Lung (tissue), 12 donors: ENCODE results near the gene DNASE2. TPM values are rescaled to one million over a fixed set of nuclear protein-coding genes. Genes with fewer than 3 reads are reported as not detected.

Experiments
- ATAC-seq: fragments of 200-7000 bp; cut with Tn5 transposase; one replicate; pipeline ENCODE4 v1.9.1; 2020; ENCODE audit warnings: moderate number of reproducible peaks; ENCODE audit not compliant: insufficient read depth, low FRiP score
- DNase-seq, 3 donors: peaks; one replicate each; pipeline ENCODE4 v3.0.0-alpha.2; 2013 to 2017
- H3K27ac ChIP-seq, 2 donors: one replicate each; pipeline ENCODE4 v1.5.1; 2013; ENCODE audit warnings: mild to moderate bottlenecking in 2 of 2, moderate library complexity in 2 of 2, control low read depth in 1 of 2, inconsistent platforms in 1 of 2, low read depth in 1 of 2, low read length in 1 of 2
- H3K27me3 ChIP-seq, 3 donors: one replicate each; pipeline ENCODE4 v1.5.1; 2013; ENCODE audit warnings: low read length in 2 of 3; ENCODE audit not compliant: control insufficient read depth in 3 of 3, insufficient read depth in 3 of 3
- H3K36me3 ChIP-seq, 4 donors: one replicate each; pipeline ENCODE4 v1.5.1; 2013; ENCODE audit warnings: low read length in 4 of 4, mild to moderate bottlenecking in 1 of 4, moderate library complexity in 1 of 4; ENCODE audit not compliant: control insufficient read depth in 4 of 4, insufficient read depth in 4 of 4
- H3K4me1 ChIP-seq, 5 donors: one replicate each; pipeline ENCODE4 v1.5.1; 2013; ENCODE audit warnings: low read length in 5 of 5, mild to moderate bottlenecking in 2 of 5, moderate library complexity in 1 of 5; ENCODE audit not compliant: control insufficient read depth in 5 of 5, insufficient read depth in 5 of 5
- H3K4me3 ChIP-seq: one replicate; pipeline ENCODE4 v1.5.1; 2013; ENCODE audit warnings: mild to moderate bottlenecking, control low read depth, moderate library complexity
- H3K9ac ChIP-seq, 2 donors: one replicate each; pipeline ENCODE4 v1.5.1; 2013; ENCODE audit warnings: low read length in 2 of 2, control low read depth in 1 of 2; ENCODE audit not compliant: insufficient read depth in 1 of 2
- H3K9me3 ChIP-seq, 4 donors: one replicate each; pipeline ENCODE4 v1.5.1; 2013; ENCODE audit warnings: low read length in 3 of 4, mild to moderate bottlenecking in 1 of 4, moderate library complexity in 1 of 4; ENCODE audit not compliant: control insufficient read depth in 4 of 4, insufficient read depth in 3 of 4
- WGBS, 2 donors: extraction: QIAGEN DNeasy Blood & Tissue Kit; methylation state at CpG; one replicate each; pipeline ENCODE4 v1.1.7; 2013; 5-methylcytosine and 5-hydroxymethylcytosine counted together
- polyA plus RNA-seq, 2 donors: library from polyadenylated mRNA; stranded (reverse); fragments of 200-250 nt; gene quantifications; one replicate each; pipeline ENCODE4 v1.2.1, GENCODE V29; 2013
- total RNA-seq, 2 donors: library from RNA; depleted of rRNA in 1 of 2; stranded (reverse); fragments of >200 nt in 1 of 2; gene quantifications; one replicate each; pipeline ENCODE4 v1.2.1, GENCODE V29; 2014 to 2021
- TF ChIP-seq, protein P1 (sequence below): IDR thresholded peaks from 2 replicates; pipeline ENCODE4 v1.5.1; 2012; ENCODE audit warnings: mild to moderate bottlenecking; ENCODE audit errors: control extremely low read depth, extremely low read depth
- donor health status: control.
- donor health status: control.
- donor health status: Bipolar disorder and iron deficiency.
- donor health status: healthy.
- donor health status: DM: yes; HTN: yes; CAD: no.

DNASE2 gene
- total and polyA plus RNA-seq, 4 donors: 31.2 to 72.3 (median 50.1) TPM

GRCh38 chr19:12886969-12887747 lies 5.9 kb upstream of the DNASE2 start, which contains the start of gene KLF1:
TSS of gene KLF1 (minus strand) at chr19:12887201. CDS start at chr19:12887140, 61 bp downstream.
- peaks cover 0 to 17% (median 4%) of the 10 kb centered on the region in 5 donors for H3K4me1 ChIP-seq
- no peaks in the 10 kb centered on the region for H3K36me3 ChIP-seq
- H3K4me3 ChIP-seq: no peak within 1 kb of the TSS

DNA sequence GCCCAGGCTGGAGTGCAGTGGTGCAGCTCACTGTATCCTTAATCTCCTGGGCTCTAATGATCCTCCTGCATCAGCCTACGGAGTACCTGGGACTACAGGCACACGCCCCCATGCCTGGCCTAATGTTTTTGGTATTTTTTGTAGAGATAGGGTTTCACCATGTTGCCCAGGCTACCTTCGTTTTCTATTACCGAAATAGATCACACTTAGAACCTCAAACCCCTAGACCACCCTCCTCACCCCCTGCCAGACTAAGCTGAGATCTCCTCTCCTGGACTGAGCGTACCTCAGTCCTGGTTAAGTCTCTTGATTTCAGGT lies 5.4 kb upstream of the DNASE2 start:
- H3K27ac ChIP-seq: no peak overlapping the region
- 83 to 87% methylated on average over 5 of the region's 5 CpGs for WGBS, 2 donors
- H3K4me3 ChIP-seq: no peak overlapping the region
- peaks cover 0 to 13% (median 0%) of the 10 kb centered on the region in 5 donors for H3K4me1 ChIP-seq
- no peak overlapping the region for H3K9ac ChIP-seq
- DNase-seq (no peak), ATAC-seq (no peak)
- TF ChIP-seq, protein P1, sequence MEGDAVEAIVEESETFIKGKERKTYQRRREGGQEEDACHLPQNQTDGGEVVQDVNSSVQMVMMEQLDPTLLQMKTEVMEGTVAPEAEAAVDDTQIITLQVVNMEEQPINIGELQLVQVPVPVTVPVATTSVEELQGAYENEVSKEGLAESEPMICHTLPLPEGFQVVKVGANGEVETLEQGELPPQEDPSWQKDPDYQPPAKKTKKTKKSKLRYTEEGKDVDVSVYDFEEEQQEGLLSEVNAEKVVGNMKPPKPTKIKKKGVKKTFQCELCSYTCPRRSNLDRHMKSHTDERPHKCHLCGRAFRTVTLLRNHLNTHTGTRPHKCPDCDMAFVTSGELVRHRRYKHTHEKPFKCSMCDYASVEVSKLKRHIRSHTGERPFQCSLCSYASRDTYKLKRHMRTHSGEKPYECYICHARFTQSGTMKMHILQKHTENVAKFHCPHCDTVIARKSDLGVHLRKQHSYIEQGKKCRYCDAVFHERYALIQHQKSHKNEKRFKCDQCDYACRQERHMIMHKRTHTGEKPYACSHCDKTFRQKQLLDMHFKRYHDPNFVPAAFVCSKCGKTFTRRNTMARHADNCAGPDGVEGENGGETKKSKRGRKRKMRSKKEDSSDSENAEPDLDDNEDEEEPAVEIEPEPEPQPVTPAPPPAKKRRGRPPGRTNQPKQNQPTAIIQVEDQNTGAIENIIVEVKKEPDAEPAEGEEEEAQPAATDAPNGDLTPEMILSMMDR: no peak
- H3K27me3 ChIP-seq: peaks cover 0 to 23% (median 14%) of the 10 kb centered on the region in 3 donors
- no peaks in the 10 kb centered on the region for H3K36me3 ChIP-seq
- peaks cover 0 to 9% (median 3%) of the 10 kb centered on the region in 4 donors for H3K9me3 ChIP-seq

More at GRCh38 chr19:12886969-12887747, 5.9 kb upstream of the DNASE2 start, which contains the start of gene KLF1:
- H3K9me3 ChIP-seq: peaks cover 0 to 9% (median 3%) of the 10 kb centered on the region in 4 donors
- H3K27ac ChIP-seq: no peak within 1 kb of the TSS
- TF ChIP-seq, protein P1: no peak
- peaks cover 0 to 23% (median 14%) of the 10 kb centered on the region in 3 donors for H3K27me3 ChIP-seq
- 67 to 81% methylated on average over 17 of the region's 17 CpGs for WGBS, 2 donors
- ATAC-seq (no peak), DNase-seq (no peak)
- H3K9ac ChIP-seq: no peak within 1 kb of the TSS

- ATAC-seq (no peak), DNase-seq (no peak)
- H3K27me3 ChIP-seq: peaks cover 0 to 23% (median 14%) of the 10 kb centered on the region in 3 donors
- WGBS, 2 donors: 9 to 13% methylated on average over 37 to 53 of the region's 53 CpGs
- TF ChIP-seq, protein P1: no peak
- peaks cover 0 to 10% (median 0%) of the 10 kb centered on the region in 5 donors for H3K4me1 ChIP-seq
- H3K36me3 ChIP-seq: no peaks in the 10 kb centered on the region
- no peak overlapping the region for H3K27ac ChIP-seq
- peaks cover 0 to 9% (median 3%) of the 10 kb centered on the region in 4 donors for H3K9me3 ChIP-seq
- H3K9ac ChIP-seq: no peak overlapping the region
- peak overlapping the region; percentile 12 for H3K4me3 ChIP-seq
Measured at GRCh38 chr19:12885749-12886650, 4.8 kb upstream of the DNASE2 start.
